Hepatic stellate cell (primary cell): ENCODE results near the gene SPOCK1.
"Not testable (repeated sequence)": the region's sequence is repeated elsewhere in the genome, so short reads cannot be mapped to it uniquely, and the experiment has no call there.

ENCODE experiments used
- DNase-seq: peaks from one replicate; pipeline ENCODE4 v3.0.0; 2011; ENCODE audit warnings: low spot score

Gene SPOCK1

GRCh38 chr5:137014731-137015130 is 484.4 kb downstream of the SPOCK1 start:
- DNase-seq, result no peak

DNA sequence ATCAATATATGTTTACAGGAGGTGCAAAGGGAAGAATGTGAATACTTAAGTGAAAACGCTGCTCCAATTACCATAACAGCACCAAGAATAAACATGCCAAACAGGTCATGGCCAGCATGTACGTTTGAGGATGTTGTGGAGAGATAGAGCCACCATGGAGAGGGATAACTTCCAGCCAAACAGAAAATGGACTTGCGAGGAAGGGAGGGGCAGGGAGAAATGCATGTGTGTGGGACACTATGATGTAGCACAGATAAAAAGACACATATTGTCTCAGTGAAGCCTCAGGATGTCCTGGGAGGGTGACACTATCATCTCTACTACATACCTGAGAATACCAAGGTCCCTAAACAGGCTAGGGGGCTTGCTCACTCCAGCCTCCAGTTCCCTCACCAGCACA is 488.9 kb downstream of the SPOCK1 start:
- no peak for DNase-seq

GRCh38 chr5:137004279-137004678 is 494.8 kb downstream of the SPOCK1 start:
- no peak for DNase-seq

GRCh38 chr5:137001026-137001569 is 498.0 kb downstream of the SPOCK1 start:
- DNase-seq, result no peak

- no peak for DNase-seq
Measured at GRCh38 chr5:136999787-137000186, 499.3 kb downstream of the SPOCK1 start.

- DNase-seq, result no peak
Measured at GRCh38 chr5:136998854-136999357, 500.2 kb downstream of the SPOCK1 start.

DNA sequence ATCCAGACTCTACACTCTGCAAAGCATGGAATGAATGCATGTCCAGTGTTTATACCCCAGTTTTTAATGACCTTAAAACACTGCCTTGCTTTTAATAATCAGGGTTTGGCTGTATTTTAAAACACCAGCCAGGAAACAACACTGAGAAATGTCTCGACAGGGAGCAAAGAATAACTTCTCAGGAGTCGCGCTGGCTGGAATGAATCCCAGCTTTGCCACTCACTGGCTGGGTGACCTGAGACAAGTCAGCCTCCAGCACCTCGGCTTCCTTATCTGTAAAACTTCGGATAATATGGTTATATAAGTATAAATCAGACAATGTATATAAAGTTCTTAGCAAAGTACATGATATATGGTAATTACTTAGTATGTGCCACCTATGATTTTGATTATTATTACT is 505.0 kb downstream of the SPOCK1 start:
- DNase-seq, result no peak

DNA sequence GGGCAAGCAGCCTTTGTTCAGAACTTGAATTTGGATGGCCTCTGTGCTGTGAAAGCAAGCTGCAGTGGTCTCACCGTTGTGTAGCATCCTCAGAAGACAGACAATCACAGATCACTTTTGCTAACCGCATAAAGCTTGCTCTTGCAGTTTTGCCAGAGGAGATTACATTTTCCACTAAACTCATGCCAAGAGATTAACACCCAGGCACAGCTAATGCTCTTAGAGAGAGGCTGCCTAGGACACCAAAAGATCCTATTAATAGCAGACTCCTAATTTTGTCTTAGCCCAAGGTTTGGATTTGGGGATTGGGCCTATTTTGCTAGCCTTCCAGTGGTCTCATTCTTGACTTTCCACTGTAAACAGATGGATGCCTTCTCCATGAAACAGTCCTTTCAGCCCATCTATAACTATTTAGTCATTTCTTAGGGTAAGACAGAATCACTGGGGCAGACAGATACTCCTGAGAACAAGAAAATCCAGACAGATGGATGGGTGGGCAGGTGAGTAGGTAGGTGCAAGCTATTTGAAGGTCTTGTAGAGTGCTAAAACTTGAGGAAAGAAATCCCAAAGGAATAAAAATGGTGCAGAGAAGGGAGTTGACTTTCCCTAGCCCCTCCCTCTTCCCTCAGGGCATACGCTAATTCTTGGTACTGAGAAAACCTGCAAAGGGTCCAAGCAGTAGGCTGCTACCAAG is 506.2 kb downstream of the SPOCK1 start:
- DNase-seq, result no peak

GRCh38 chr5:136985785-136986475 is 513.2 kb downstream of the SPOCK1 start:
- no peak for DNase-seq

DNA sequence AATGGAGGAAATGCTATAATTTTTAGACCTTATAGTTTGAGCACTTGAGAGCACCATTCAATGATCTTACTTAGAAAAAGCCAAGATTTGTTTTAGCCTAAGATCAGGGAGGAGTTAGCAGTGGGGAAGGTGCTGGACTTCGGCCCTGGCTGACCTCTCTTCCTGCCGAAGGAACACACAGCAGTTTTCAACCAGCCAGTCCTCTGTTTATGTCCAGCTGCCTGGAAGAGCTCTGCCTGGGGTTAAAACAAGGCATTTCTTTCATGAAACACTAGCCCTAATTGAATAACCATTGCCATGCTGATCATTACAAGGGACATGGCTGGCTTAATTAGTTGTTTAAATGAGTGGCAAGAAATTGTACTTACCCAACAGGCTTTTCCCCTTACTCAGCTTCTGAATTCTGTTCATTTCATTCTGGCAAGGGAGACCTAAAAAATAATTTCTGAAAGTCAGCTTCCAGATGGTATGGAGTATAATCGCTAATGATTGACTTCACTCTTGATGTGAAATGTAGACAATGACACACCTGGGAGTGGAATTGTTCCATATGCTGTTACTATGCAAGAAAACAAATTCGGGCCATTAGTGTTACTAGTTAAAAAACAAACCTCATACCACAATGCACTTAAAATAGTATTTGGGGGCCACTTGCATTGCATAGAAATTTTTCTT is 514.2 kb downstream of the SPOCK1 start:
- no peak for DNase-seq

DNA sequence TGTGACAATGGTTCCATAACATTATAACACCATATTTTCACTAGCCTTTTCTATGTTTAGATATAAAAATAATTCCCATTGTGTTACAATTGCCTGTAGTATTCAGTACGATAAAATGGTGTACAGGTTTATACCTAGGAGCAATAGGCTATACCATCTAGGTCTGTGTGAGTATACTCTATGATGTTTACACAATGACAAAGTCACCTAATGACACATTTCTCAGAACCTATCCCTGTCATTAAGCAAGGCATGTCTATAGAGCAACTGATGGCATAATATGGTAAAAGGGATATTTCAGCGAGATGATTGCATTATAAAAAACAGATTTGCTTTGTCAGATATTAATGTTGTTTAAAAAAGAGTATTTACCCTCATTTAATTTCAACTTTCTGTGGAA is 517.2 kb downstream of the SPOCK1 start:
- no peak for DNase-seq

DNA sequence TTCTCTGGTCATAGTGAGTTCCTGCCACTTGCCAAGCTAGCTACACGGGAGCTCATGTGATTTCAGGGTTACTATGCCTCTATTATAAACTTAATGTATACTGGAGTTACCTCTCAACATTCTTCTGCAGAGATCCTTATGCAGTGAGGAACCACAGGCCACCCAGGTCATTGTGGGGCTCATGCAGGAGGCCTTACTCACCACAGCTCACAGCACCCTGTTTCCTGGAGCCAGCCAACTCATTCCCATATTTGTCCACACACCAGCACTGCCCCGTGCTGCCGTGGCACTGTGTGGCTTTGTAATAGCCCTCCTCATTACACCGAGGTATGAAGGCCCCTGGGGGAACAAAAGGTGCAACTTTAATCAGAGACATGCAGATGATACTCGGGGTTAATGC is 520.0 kb downstream of the SPOCK1 start:
- DNase-seq, result peak; percentile 11

DNA sequence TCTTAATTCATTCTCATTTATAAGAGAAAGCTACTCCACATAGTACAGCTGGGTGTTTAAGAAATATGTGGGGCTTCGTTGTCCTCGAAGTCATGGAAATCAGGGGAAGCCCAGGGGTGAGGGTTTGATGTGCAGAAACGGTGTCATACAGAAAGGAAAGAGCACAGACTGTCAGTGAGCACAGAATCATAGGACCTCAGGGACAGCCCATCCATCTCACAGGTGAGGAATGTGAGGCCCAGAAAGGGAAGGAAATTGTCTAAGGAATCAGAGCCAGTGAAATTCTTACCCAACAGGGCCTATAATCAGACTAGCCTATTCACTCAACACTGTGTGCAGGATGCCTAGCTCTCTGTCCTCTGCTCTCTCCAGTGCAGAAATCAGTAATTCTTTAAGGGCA is 535.6 kb downstream of the SPOCK1 start:
- DNase-seq, result no peak

DNA sequence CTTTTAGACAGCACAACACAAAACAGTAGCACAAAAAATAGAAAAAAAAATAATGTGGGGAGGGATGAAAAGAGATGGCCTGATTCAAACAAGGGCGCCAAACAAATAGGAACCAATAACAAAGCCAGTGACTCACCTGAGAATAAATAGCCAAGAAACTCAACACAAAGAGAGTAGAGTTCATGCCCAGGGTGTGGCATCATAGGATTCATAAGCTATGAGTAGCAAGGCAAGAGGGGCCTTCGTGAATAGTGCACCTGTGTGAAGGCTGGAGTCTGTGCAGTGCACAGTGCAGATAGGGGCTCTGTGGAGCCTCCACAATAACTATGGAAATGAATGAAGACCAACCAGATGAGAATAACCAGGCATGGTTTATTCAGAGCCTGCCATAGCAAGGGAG is 541.7 kb downstream of the SPOCK1 start:
- no peak for DNase-seq

DNA sequence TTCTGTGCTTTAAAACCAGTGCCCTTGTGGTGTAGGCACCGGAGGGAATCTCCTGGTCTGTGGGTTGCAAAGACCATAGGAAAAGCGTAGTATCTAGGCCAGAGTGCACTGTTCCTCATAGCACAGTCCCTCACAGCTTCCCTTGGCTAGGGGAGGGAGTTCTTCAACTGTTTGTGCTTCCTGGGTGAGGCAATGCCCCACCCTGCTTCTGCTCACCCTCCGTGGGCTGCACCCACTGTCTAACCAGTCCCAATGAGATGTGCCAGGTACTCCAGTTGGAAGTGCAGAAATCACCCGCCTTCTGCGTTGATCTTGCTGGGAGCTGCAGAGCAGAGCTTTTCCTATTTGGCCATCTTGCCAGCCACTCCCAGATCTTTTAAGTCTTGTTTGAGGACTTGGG is 545.0 kb downstream of the SPOCK1 start:
- not testable (repeated sequence) for DNase-seq

DNA sequence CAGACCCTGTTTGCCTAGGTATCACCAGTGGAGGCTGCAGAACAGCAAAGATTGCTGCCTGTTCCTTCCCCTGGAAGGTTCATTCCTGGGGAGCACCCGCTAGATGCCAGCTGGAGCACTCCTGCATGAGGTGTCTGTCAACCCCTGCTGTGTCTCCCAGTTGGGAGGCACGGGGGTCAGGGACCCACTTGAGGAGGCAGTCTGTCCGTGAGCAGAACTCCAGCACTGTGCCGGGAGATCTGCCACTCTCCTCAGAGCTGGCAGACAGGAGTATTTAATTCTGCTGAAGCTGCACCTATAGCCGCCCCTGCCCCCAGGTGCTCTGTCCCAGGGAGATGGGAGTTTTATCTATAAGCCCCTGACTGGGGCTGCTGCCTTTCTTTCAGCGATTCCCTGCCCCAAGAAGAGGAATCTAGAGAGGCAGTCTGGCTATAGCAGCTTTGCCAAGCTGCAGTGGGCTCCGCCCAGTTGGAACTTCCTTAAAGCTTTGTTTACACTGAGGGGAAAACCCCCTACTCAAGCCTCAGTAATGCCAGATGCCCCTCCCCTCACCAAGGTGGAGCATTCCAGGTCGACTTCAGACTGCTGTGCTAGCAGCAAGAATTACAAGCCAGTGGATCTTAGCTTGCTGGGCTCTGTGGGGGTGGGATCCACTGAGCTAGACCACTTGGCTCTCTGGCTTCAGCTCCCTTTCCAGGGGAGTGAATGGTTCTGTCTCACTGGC is 545.6 kb downstream of the SPOCK1 start:
- not testable (repeated sequence) for DNase-seq

GRCh38 chr5:136927571-136927970 is 571.6 kb downstream of the SPOCK1 start:
- DNase-seq, result no peak

- no peak for DNase-seq
Measured at GRCh38 chr5:136926073-136926472, 573.1 kb downstream of the SPOCK1 start.
